ENCODE measurements around the gene PDGFRB.

PDGFRB gene

DNA sequence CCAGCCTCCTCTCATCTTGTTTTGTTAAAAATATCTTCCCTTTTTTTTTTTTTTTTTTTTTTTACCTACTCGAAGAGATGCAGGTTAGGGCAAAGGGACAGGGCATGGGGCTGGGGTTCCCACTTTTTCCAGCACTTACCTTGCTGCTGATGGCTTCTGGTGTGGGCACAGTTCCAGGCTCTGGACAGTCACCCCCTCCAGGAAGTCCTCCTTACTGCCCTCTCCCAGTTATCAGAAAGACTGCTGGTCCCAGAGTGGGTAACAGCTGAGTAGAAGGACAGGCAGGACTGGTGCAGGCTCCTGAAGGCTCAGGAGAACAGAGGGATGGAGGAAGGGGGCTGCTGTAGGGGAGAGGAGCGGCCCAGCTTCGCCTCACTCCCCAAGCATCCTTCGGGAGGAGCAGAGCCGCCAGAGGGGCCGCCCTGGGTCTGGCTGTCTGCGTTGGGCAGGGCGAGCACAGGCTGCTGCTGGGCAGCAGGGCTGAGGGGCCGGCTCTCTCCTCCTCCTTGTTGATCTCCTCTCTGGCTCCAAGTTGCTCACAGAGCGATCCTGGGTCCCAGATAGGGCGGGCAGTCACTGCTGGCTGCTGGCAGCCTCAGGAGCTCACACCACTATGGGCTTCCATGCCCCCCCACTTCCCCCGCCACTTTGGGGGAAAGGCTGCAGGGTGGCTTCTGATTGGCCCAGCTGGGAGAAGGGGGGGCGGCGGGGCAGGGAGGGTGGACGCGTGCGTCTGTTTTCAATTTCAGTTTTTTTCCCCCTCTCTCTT, at the start of gene PDGFRB:
PDGFRB (minus strand) TSS at position 588 of the 769 bp plus-strand sequence. CDS start 18,798 bp downstream, outside the sequence.
- no peak for DNase-seq (ENCODE audit: low read depth in 2 of 3, low spot score in 1 of 3)

GRCh38 chr5:150204590-150204960, 48.9 kb upstream of the PDGFRB start:
- no peak for DNase-seq (ENCODE audit: low read depth in 2 of 3, low spot score in 1 of 3)

GRCh38 chr5:150203832-150204589, 48.4 kb upstream of the PDGFRB start:
- DNase-seq (ENCODE audit: low read depth in 2 of 3, low spot score in 1 of 3) = no peak

GRCh38 chr5:150202501-150202900, 46.9 kb upstream of the PDGFRB start:
- no peak for DNase-seq (ENCODE audit: low read depth in 2 of 3, low spot score in 1 of 3)

DNA sequence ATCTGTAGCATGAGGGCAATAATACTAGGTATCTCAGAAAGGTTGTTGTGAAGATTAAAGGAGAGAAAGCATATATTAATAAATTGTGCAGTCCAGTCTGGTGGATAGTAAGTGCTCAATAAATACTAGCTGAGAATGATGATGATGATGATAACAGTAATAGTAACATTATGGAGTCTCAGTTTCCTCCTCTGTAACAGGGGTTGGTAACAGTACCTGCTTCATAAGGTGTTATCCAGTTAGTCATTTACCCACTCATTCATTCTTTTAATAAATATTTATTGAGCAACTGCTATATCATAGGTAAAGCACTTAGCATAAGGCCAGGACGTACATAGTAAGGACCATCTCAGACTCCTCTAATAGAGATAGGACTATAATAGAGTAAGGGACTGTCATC, 41.8 kb upstream of the PDGFRB start:
- DNase-seq (ENCODE audit: low read depth in 2 of 3, low spot score in 1 of 3) = no peak

- DNase-seq (ENCODE audit: low read depth in 2 of 3, low spot score in 1 of 3) = no peak
Measured at GRCh38 chr5:150196986-150197385, 41.3 kb upstream of the PDGFRB start.

DNA sequence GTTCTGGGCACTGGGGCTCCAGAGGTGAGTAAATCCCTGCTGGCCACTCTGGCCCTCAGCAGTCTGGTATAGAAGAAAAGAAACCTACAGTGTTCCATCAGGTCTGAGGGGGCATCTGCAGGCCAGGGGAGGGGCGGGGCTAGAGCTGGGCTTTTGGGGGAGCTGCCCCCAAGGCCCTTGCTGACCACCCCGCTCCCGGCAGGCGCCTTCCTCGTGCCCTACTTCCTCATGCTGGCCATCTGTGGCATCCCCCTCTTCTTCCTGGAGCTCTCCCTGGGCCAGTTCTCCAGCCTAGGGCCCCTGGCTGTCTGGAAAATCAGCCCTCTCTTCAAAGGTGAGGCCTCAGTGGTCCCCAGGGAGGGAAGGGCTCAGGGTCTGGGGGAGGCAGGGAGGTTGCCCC, 40.9 kb upstream of the PDGFRB start:
- DNase-seq (ENCODE audit: low read depth in 2 of 3, low spot score in 1 of 3) = no peak

DNA sequence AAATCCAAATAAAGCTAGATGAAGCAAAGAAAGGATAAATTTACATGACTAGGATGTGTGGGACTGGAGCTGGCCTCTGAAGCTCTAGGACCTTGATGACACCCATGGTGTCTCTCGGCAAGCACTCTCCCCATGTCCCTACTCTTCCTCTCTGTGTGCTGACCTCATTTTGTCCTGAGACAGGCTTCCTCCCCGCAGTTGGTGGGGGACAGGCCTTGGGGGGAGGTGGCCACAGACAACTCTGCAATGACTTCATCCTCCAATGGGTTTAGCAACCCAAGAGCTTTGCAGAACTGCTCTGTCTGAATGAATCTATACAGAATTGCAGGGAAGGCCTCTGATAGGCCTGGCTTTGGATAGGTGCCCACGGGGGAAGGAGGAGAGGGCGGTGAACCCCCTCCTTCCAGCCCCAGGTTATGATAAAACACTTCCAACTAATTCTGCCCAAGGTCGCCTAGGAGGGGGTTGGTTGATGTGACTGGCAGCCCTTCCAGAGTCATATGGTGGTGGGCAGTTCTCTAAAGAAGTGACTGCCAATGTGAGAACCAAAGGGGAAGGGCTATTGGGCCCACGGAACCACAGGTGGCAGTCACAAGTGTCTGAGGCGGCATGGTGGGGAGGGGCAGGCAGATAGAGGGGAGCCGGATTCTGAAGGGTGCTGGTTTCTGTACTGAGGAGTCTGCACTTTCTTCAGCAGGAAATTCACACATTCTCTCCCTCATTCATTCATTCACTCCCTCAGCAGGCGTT, 40.3 kb upstream of the PDGFRB start:
- no peak for DNase-seq (ENCODE audit: low read depth in 2 of 3, low spot score in 1 of 3)

DNA sequence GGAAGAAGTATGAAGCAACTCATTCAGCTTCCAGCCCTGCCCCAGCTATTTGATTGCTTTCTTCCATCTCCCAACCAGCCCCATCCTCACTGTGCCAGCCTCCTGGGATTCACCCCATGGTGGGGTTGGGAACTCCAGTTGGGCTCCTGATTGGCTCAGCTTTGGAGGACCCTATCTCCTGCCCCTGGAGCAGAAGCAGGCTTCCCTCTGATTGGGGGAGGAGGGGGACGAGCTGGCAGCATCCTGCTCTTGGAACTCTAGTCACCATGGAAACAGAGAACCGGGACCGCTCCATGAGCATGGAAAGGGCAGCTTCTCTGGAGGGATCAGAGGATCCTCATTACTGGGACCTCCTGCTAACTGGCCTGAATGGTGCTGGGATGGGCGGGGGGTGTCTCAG, 36.8 kb upstream of the PDGFRB start:
- DNase-seq (ENCODE audit: low read depth in 2 of 3, low spot score in 1 of 3) = no peak

- no peak for DNase-seq (ENCODE audit: low read depth in 2 of 3, low spot score in 1 of 3)
Measured at GRCh38 chr5:150190987-150191386, 35.3 kb upstream of the PDGFRB start.

GRCh38 chr5:150190503-150190979, 34.9 kb upstream of the PDGFRB start:
- no peak for DNase-seq (ENCODE audit: low read depth in 2 of 3, low spot score in 1 of 3)

- no peak for DNase-seq (ENCODE audit: low read depth in 2 of 3, low spot score in 1 of 3)
Measured at GRCh38 chr5:150189728-150190502, 34.3 kb upstream of the PDGFRB start, which contains the start of gene SLC6A7. SLC6A7 (plus strand) TSS chr5:150190062; CDS start chr5:150190328, 266 bp downstream.

GRCh38 chr5:150189326-150189725, 33.7 kb upstream of the PDGFRB start:
- no peak for DNase-seq (ENCODE audit: low read depth in 2 of 3, low spot score in 1 of 3)

GRCh38 chr5:150188146-150188842, 32.6 kb upstream of the PDGFRB start:
- no peak for DNase-seq (ENCODE audit: low read depth in 2 of 3, low spot score in 1 of 3)

- DNase-seq (ENCODE audit: low read depth in 2 of 3, low spot score in 1 of 3) = no peak
Measured at GRCh38 chr5:150186897-150187296, 31.3 kb upstream of the PDGFRB start.

- DNase-seq (ENCODE audit: low read depth in 2 of 3, low spot score in 1 of 3) = no peak
Measured at GRCh38 chr5:150186137-150186536, 30.5 kb upstream of the PDGFRB start.

- no peak for DNase-seq (ENCODE audit: low read depth in 2 of 3, low spot score in 1 of 3)
Measured at GRCh38 chr5:150184990-150185912, 29.6 kb upstream of the PDGFRB start.

DNA sequence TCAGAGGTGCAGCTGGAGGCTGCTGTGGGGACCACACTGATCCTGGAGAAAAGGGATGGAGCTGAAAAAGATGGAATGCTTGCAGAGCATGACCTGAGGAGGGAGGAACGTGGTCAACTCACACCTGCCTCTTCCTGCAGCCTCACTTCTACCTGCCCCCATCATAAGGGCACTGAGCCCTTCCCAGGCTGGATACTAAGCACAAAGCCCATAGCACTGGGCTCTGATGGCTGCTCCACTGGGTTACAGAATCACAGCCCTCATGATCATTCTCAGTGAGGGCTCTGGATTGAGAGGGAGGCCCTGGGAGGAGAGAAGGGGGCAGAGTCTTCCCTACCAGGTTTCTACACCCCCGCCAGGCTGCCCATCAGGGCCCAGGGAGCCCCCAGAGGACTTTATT, 28.4 kb upstream of the PDGFRB start:
- DNase-seq (ENCODE audit: low read depth in 2 of 3, low spot score in 1 of 3) = no peak

- DNase-seq (ENCODE audit: low read depth in 2 of 3, low spot score in 1 of 3) = no peak
Measured at GRCh38 chr5:150183436-150183835, 27.8 kb upstream of the PDGFRB start.
